Right renal cortex interstitium (tissue), 3 donors: ENCODE results near the gene GGCX. TPM values are rescaled to one million over a fixed set of nuclear protein-coding genes. Genes with fewer than 3 reads are reported as not detected.
"Not testable (repeated sequence)": the region's sequence is repeated elsewhere in the genome, so short reads cannot be mapped to it uniquely, and the experiment has no call there.

Experiments used
- DNase-seq, 3 donors: peaks; one replicate each; pipeline ENCODE4 v3.0.0-alpha.2; 2013; ENCODE audit warnings: low read depth in 3 of 3, low spot score in 2 of 3
- polyA plus RNA-seq, 3 donors: library from polyadenylated mRNA; unstranded; fragments of 120-200 nt; gene quantifications; one replicate each; pipeline ENCODE4 v1.2.1, GENCODE V29; 2013; ENCODE audit not compliant: insufficient read length in 3 of 3

GGCX gene
- polyA plus RNA-seq, result 10 to 100 TPM; 37.7 to 41.8 (median 38.1) TPM

DNA sequence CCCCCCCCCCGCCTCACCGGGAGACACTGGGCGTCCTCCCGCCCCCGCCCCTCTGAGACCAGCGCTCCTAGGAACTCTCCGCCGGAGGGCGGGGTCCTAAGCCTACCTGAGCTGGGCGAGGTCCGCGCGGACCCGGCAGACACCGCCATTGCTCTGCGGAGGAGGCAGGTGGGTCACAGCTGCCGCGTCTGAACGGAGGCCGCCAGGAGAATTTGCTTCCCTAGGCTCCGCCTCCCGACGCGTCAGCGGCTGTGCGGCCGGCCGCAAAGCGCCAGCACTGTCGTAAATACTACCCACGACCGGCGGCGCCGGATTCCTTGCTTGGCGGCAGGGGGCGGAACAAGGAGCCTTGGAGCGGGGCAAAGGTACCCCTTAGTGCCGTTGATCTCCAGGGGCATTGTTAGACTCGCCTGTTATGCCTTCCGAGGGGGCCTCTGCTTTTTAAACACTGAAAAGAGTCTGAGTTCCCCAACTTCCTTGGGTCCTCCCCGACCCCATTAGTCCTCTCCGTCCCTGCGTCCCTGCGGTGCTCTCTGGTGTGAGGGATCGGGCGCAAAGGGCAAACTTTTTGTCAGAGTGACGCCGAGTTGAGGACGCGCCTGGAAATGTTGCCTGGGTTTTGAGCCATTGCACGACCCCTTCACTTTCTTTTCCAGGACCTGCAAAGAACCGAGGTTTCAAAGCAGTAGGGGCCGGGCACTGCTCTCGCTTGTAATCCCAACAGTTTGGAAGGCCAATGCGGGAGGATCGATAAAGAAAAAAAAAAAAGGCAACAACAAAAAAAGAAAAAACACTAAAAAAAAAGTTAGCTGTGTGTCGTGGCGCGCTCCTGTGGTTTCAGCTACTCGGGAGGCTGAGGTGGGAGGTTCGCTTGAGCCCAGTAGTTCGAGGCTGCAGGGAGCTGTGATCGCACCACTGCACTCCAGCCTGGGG, at the start of gene GGCX:
TSS of gene GGCX (minus strand) at position 214 of the 933 bp plus-strand sequence. CDS start at position 149, 65 bp downstream.
- DNase-seq, result peak; percentile 88 to 94 (median 91)

DNA sequence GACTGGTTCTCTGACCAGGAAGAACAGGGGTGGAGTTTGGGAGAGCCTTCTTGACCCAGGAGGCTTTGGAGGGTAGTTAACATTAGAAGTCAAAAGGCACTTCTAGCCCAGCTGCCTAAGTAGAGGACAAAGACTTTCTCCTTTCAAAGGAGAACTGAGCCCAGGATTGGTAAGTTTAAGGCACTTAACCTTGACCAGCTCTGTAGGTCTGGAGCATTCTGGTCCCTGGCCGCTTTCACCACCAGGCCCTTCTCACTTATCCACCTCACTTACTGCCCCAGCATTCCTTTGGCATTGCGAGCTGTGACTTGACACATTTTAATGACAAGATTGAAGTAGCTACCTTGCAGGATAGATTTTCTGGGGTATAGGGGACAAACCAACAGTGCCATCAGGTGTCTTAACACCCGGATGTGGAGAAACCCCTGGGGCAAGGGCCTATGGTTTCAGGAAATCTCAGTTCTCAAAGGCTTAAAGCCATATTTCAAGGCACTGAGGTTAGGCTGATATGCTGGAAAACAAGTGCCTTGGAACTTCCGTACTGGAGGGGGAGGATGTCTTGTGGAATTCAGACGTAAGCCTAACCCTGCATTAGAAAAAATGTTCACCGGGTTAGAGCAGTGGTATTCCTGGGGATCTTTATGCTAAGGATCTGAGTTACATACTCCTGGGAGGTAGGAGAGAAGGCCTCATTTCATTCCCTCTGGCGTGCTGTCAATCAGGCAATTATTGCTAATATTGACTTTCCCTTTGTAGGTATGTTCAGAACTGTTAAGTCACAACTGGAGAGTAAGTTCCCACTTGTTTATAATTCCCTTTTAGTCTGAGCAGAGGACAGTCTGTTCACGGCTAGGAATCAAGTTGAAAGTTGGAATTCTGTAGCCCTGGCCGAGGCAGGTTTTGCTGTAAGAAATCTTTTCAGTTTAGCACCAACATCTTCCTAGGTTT, 46.2 kb upstream of the GGCX start:
- DNase-seq, result no peak

DNA sequence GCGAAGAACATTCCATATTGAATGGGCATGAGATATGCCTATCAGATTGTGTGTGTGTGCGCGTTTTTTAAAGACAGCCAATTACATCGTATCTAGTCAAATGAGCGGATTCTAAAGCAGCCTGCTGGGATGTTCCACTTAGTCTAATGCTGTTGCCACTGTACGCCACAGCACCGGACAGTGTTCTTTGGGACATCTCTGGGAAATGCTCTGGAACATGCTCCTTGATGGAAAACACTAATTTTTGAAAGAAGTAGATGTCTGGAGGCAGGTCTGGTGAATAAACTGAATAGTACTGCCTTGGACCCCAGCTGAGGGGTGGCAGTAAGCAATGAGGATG, 44.8 kb upstream of the GGCX start:
- no peak for DNase-seq

DNA sequence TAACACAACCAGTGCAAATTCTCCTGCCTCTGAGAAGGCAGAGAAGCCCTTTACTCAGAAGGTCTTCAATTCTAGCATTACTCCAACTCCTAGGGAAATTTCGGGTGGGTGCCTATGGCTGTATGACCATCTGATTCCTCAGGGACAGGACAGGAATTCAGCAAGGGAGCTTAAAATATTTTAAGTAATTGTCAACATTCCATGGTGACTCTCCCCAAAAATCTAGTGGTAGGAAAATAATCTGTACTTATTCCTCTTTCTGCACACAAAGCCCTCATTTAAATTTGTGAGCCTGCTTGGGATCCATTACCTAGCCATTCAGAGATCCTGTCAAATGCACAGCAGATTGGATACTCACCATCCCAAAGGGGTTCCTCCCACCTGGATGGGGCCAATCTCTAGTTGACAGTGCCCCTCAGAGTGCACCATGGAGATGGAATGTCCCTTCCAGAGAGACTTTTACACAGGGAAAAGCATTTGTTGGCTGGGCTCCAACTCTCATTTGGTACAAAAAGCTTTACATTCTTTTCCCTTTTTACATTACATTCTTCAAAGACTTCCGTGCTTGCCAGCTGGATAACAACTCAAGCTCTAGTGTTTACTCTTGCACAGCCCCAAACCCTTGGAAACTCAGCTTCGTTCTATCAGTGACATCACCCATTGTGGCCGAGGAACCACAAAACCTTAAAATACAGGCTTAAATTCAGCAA, 44.3 kb upstream of the GGCX start:
- DNase-seq, result no peak

DNA sequence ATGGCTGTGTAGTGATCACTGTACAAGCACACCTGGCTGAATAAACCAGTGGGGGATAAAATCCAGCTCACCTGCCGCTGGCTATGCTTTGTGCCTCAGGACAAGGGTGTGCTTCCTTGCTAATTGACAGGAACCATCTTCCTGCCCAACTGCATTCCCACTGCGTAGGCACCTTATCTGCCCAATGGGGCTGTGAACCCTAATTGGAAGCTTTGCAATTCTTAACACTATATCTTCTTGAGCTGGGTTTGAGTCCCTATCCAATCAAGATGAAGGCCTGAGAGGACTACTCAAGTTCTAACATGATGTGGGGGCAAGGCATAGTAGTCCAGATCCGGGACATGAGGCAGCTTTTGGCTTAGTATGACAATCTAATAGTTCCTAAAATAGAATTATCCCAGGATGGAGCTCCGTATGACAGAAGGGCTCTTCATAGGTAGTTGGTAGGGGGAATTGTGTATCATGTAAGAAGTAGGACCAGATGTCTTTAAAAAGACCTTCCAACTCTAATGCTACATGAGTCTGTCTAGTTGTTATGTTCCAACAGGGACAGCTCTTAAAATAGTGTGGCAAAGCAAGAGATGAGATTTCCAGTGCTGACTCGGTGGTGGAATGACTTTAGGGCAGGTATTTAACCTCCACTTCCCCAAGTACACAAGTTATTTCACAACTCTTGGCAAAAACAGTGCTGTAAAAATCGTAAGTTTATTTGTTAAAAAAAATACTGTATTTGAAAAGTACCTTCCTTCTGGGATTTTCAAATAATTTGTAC, 43.5 kb upstream of the GGCX start:
- DNase-seq, result no peak

DNA sequence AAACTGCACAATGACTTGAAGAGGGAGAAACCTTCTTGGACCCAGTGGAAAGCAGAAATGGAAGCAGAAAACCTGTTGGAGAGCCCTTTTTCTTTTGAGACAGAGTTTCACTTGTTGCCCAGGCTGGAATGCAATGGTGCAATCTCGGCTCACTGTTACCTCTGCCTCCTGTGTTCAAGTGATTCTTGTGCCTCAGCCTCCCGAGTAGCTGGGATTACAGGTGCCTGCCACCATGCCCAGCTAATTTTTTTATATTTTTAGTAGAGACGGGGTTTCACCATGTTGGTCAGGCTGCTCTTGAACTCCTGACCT, 42.8 kb upstream of the GGCX start:
- not testable (repeated sequence) for DNase-seq

DNA sequence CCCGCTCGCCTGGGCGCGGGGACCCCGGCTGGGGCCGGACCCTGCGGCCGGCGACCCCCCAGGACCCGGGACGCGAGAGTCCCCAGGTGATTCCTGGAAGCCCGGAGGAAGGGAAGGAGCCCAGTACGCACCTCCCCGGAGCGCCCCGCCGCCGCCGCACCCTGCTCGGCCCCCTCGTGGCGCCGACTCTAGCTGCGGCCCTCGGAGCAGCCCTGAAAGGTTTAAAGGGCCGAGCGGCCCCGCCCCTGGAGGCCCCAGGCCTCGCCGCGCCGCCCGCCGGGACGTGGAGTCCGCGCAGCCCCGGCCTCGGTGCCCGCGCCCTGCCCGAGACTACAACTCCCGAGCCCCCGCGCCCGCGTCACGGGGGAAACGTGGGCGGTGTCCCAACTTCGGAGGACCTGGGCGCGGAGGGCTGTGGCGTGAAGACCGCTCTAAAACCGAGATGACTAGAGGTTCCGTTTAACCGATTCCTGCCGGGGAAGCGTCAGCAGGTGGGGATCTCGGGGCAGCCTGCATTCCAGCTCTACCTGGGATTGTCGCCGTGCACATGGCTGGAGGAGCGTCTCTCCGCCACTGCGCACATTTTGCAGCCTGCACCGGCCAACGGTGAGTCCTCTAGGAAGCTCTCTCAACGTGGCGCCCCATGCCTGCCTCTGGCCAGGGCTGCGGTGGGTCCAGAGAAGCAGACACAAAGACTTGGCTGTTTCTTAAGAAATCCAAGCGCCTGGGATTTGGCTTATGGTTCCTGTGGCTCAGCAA, 41.4 kb upstream of the GGCX start, which contains the start of gene TMEM150A:
TSS of gene TMEM150A (minus strand) at position 223 of the 759 bp plus-strand sequence. CDS start 750 bp downstream, outside the sequence.
- DNase-seq, result peak in 1 of 3 donors; percentile 85

DNA sequence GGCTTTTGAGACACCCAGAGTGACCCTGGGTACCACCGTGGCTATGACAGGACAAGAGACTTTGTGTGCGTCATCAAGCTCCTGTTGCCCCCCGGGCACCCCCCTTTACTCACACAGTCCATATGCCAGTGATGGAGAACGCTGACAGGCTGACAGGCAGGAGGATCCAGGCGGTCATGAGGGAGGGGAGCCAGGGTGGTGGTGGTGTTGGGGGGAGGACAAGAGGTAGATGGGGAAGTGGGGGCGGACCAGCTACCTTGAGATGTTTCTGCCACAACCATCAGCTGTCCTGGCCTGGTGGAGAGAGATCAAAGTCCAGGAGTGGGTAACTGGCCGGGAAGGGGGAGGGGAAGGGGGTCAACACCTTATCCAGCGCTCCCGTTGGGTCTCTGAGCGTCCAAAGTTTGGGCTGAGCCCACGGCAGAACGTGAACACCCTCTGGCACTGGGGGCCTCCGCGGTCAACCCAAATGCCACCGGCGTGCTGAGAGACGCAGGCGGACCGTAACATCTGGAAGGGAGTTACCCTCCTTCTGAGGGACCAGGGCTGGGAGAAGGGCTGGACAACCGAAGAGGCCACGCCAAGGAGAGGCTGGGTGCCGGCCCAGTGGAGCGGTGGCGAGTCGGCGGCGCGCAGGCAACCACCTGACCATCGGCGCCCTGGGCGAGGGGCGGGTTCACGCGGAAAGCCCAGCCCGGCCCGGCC, 40.6 kb upstream of the GGCX start:
- no peak for DNase-seq

DNA sequence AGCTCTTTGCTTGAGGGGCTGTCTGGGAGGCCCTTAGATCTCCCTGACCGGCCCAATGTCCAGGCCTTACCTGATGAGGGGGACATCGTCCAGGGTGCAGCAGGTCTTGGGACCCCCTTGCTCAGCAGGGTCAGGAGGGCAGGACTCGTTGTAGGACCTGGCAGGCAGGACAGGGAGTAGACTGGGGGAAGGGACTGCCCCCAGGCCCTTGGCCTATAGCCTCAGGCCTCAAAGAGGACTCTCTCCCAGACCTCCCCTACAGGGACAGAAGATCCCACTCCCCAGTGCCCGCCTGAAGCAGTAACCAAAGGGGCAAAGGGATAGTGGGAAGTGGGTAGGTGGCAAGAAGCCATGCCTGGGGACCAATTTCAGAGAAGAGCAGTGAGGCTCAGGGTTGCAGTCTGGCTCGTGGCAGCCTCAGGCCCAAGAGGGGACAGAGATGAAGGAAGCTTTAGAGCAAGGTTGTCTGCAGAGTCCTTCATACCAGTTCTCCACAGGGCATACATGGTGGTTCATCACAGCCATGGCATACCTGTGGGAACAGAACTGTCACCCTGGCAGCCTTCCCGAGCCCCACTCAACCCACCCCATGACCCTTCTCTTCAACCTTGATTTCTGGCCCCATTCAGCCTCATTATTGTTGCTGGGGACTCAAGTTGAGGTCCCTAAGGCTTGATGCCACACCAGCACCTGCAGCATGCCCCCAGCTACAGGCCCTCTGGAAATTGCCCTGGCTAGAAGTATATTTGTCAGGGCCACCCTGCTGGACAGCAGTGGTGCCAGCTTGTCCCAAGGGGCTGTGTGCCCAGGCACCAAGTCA, 39.9 kb upstream of the GGCX start:
- DNase-seq, result no peak

DNA sequence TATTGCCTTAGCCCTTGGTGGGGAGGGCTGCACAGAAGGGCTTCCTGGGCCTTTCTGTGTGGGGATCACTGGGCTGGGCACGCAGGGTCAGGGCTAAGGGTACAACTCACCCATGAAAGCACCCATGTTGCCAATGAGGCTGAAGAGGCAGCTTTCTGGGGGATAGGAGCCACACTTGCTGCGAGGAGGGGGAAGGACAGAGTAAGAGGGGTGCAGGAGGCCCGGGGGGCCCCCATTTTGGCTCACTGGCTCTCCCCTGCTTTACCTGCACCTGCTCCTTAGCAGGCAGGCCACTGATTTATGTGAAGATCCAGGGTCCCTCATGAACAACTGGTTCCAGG, 38.9 kb upstream of the GGCX start:
- DNase-seq, result no peak

DNA sequence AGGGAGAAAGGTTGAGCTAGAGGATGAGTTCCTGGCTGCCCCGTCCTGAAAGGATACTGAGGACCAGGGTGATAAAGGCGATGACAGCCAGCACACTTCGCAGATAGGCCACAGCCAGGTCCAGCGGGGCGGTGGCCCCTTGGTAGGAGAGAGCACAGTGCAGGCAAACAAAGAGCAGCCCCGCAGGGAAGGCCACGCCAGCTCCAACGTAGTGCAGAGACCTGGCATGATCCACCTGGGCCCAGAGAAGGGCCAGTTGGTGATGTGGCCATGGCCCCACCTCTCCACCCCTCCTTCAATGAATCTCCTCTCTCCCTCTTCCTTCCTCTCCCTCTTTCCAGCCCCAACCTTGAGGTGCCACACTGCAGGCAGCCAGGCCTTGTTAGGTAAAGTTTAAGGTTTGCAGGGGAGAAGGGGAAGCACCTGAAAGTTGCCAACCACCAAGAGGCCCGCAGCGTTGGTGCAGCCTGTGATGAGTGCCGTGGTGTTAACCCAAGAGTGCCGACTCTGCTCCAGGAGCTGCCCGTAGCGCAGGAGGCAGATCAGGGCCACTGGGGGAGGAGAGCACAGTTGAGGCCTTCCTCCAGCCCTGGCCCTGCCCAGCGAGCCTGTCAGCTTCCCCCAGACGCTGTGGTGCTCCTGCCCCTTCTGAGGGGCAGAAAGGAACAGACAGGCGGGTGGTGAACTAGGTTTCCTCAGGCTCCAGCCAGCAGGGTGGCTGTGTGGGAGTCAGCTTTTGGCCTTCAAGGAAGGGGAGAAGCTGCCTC, 38.4 kb upstream of the GGCX start:
- no peak for DNase-seq

DNA sequence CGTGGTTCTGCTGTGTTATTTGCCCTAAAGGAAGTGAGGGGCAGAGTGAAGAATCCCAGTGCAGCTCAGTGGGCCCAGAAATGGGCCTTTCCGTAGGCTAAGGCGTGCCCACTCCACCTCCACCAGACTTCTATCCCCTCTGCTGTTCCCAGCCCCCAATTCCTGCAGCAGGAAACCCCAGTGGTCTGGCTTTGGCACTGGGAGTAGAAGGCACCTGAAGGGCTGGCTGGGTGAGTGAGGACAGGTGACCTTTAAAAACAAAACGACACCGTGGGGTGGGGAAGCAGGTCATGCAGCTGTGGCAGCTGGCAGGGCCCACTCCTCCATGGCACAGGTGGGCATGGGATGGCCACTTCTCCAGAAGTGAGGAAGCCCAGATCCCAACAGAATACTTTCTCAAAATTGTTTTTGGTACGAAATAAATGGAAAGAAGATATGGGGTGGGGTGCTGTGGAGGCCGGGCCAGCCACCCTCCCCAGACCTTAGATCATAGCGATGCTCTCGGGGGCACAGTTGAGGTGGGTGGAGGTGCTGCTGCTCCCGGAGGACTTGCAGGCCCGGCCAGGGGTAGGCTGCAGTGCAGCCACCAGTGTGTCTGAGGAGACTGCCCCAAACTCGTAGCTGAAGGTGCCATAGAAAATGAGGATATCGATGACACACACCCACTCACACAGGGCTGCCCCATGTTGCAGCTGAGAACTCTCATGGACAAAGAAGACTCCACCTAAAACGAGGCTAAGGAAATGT, 37.5 kb upstream of the GGCX start:
- no peak for DNase-seq

DNA sequence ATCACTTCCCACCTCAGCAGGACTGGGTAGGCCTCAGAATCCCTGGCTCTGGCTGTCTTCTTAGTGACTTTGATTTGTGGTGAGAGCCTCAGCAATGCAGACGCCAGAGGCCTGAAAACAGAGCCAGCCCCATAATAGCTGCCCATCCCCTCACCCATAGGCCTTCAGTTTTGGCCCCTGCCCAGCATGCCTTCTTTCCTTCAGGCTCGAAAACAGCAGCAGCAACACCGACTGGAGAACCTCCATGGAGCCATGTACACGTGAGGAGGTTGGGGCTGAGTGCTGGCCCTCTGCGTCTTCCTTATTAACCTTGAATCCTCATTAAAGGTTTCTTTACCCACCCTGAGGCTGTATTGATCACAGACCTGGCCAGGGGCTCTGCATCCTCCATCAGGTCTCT, 35.9 kb upstream of the GGCX start:
- no peak for DNase-seq

DNA sequence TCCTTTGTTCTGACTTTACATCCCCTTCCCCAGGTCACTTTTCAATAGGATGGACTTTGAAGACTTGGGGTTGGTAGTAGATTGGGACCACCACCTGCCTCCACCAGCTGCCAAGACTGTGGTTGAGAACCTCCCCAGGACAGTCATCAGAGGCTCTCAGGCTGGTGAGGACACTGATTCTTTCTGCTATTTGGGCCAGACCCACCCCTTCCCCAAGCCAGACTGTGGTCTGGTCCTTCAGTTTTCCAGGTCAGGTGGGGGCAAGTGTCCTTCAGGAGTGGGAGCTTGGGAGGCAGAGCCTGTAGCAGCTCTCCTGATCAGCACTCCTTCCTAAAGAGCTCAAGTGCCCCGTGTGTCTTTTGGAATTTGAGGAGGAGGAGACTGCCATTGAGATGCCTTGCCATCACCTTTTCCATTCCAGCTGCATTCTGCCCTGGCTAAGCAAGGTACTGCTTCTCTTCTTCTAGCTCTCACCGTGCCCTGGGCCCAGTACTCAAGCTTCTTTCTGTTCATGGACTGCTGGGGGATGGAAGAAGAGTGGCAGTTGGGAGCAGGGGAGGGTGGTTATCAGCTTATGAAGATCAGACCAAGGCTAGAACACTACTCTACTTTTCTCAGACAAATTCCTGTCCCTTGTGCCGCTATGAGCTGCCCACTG, 35.3 kb upstream of the GGCX start:
- no peak for DNase-seq

DNA sequence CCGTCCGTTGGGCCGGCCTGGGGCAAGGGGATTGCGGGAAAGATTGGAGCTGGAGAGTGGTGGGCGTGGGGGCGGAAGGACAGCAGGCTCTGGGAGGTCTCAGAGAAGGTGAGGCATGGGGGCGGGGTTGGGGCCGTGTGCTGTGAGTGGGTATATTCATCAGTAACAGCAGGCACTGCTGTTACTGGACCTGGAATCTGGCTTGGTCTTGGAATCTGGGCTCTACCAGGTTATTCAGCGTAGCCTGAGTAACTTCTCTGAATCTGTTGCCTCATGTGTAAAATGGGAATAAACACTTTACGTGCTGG, 34.7 kb upstream of the GGCX start:
- no peak for DNase-seq
